IPS-18a (cell line): Measurements from ENCODE around the gene UMAD1.

ENCODE experiments used
- H3K27ac ChIP-seq: one replicate; pipeline ENCODE4 v1.5.1; 2013; ENCODE audit warnings: low read length
- H3K27me3 ChIP-seq: one replicate; pipeline ENCODE4 v1.6.1; 2013; ENCODE audit warnings: mild to moderate bottlenecking, low read length; ENCODE audit not compliant: control insufficient read depth, insufficient read depth
- H3K36me3 ChIP-seq: one replicate; pipeline ENCODE4 v1.6.1; 2013; ENCODE audit warnings: low read depth, low read length; ENCODE audit not compliant: control insufficient read depth
- H3K4me1 ChIP-seq: one replicate; pipeline ENCODE4 v1.6.1; 2013; ENCODE audit warnings: low read depth, low read length; ENCODE audit not compliant: control insufficient read depth
- H3K4me3 ChIP-seq: one replicate; pipeline ENCODE4 v1.5.1; 2013; ENCODE audit warnings: low read length
- H3K9ac ChIP-seq: one replicate; pipeline ENCODE4 v1.6.1; 2013; ENCODE audit warnings: mild to moderate bottlenecking, low read length, moderate library complexity
- H3K9me3 ChIP-seq: one replicate; pipeline ENCODE4 v1.6.1; 2013; ENCODE audit warnings: low read depth, low read length; ENCODE audit not compliant: control insufficient read depth

UMAD1 gene

DNA sequence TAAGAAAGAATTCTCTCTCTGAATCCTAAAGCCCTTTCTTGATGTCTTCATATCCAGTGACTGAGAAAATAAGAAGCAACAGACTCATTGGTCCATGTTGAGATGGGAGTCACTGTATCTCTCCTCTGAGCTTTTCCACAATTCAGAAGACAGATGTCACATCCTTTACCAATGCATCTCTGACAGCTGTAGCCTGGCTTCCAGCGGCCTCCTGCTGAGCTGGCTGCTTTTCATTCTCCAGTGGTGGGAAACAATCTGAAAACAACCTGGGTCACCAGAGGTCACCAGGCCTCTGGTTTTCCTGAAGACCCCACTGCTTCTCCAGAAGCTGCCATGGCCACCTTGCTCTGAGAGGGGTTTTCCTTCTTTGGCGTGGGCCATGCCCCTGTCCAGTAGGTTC is 96.1 kb downstream of the UMAD1 start:
- H3K27me3 ChIP-seq = no peaks in the 10 kb centered on the region
- no peaks in the 10 kb centered on the region for H3K9me3 ChIP-seq
- no peak overlapping the region for H3K9ac ChIP-seq
- peaks cover 11% of the 10 kb centered on the region for H3K4me1 ChIP-seq
- no peak overlapping the region for H3K4me3 ChIP-seq
- H3K36me3 ChIP-seq = no peaks in the 10 kb centered on the region
- H3K27ac ChIP-seq = no peak overlapping the region

DNA sequence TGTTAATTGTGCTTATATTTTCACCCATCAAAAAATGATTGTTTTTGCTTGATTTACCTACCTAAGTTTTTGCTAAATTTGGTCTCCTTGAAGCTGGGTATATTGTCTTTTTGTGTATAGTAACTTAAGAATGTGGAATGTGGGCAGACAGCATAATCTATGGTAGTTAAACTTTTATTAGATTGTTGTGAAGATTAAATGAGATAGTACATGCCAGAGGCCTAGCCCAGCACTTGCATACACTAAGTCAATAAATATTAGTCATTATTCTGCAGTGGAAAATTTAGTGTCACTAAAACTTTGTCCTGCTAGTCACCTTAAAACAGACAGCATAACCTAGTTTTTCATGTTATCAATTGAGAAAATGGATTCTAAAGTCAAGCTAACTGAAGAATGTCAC is 97.1 kb downstream of the UMAD1 start:
- Histone ChIP-seq H3K4me3 (no peak overlapping the region), H3K36me3 (no peaks in the 10 kb centered on the region), H3K9ac (no peak overlapping the region), H3K27ac (no peak overlapping the region), H3K27me3 (no peaks in the 10 kb centered on the region), H3K9me3 (no peaks in the 10 kb centered on the region), H3K4me1 (peaks cover 11% of the 10 kb centered on the region)

DNA sequence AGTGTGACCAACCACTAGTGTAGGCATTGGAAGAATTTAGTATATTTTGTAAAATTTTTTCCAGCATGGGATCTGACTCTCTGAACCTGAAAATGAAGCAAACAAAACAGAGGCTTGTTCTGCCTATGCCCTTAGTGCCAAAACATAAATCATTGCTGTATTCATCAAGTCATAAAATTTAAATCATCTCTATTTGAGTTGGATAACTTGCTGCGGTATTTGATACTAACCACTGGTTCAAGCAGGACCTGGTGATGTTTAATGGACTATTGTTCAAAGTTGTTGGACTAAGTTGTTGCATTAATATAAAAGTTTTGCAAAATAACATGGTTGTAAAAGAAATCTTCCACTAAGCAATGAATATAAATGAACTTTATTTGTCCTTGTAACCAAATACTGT is 97.6 kb downstream of the UMAD1 start:
- H3K36me3 ChIP-seq = no peaks in the 10 kb centered on the region
- H3K9me3 ChIP-seq = no peaks in the 10 kb centered on the region
- no peaks in the 10 kb centered on the region for H3K27me3 ChIP-seq
- no peak overlapping the region for H3K9ac ChIP-seq
- peaks cover 15% of the 10 kb centered on the region for H3K4me1 ChIP-seq
- no peak overlapping the region for H3K4me3 ChIP-seq
- no peak overlapping the region for H3K27ac ChIP-seq

DNA sequence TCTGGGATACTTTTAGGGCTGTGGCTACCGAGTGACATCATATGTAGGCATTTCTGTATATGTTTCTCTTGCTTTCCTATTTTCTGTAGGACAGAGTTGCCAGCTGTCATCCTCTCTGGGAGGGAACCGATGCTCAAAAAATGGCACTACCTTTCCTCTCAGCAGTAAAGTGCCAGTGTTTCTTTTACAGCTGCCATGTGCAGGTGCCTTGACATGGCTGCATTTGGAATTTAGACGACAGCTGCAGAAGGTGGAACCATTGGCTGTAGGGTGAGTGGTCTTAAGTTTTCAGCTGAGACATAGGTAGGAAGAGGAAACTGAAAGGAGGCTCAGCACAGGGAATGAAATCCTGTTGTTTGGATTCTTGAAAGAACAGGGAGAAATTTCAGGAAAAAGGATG is 98.1 kb downstream of the UMAD1 start:
- no peaks in the 10 kb centered on the region for H3K36me3 ChIP-seq
- no peaks in the 10 kb centered on the region for H3K27me3 ChIP-seq
- H3K9me3 ChIP-seq = no peaks in the 10 kb centered on the region
- H3K4me3 ChIP-seq = no peak overlapping the region
- peaks cover 16% of the 10 kb centered on the region for H3K4me1 ChIP-seq
- no peak overlapping the region for H3K27ac ChIP-seq
- H3K9ac ChIP-seq = no peak overlapping the region

DNA sequence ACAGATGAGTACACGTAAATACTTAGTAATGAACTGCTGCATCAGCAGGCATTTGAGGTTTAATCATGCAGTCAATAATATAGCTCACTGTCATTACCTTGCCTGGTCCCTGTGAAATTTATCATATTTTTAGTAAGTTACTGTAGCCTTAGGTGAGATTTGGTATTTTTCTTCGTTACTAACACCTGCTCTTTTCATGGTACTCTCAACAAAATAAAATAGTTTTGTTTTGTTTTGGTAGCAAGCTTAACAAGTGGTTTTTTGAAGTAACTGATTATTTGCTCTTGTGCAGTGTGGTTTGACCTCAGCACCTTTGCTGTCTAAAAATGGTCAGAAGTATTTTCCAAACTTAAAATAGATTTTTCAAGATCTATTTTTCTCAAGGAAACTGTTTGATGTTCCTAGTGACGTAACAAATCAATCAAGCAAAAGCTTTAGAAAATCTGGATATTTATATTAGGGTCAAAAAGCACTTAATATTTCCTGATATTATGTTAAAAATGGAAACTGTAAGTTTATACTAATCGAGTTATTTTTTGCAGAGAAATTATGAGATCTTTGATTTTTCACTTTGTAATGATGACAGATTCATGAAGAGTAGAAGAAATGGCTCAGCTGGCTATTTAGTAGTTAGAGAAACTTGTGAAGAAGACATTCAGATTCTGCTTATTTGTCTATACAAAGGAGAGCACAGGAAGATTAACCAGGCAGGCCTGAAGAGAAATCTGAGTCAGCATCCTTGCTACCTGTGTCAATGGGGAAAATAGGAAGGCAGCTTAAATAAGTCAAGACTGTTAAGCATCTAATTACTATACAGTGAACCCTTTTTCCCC is 98.9 kb downstream of the UMAD1 start:
- Histone ChIP-seq H3K9ac (no peak overlapping the region), H3K4me1 (peaks cover 16% of the 10 kb centered on the region), H3K27me3 (no peaks in the 10 kb centered on the region), H3K4me3 (no peak overlapping the region), H3K9me3 (no peaks in the 10 kb centered on the region), H3K36me3 (no peaks in the 10 kb centered on the region), H3K27ac (no peak overlapping the region)

DNA sequence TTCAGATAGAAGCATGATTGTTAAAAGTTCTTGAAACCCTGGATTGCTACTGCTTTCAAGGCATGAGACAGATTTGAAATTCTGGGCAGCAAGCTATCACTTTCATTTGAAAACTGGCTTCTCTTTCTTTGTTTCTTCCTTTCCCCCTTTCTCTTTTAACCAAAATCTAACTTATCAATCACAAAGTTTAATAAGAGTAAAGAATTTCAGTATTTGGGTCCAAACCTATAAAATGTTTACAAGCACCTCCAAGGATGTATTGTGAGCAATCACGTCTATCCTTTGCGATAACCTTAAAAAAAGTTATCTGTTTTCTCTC is 99.4 kb downstream of the UMAD1 start:
- Histone ChIP-seq H3K36me3 (no peaks in the 10 kb centered on the region), H3K4me3 (no peak overlapping the region), H3K9ac (no peak overlapping the region), H3K4me1 (peaks cover 16% of the 10 kb centered on the region), H3K27me3 (no peaks in the 10 kb centered on the region), H3K27ac (no peak overlapping the region), H3K9me3 (no peaks in the 10 kb centered on the region)

DNA sequence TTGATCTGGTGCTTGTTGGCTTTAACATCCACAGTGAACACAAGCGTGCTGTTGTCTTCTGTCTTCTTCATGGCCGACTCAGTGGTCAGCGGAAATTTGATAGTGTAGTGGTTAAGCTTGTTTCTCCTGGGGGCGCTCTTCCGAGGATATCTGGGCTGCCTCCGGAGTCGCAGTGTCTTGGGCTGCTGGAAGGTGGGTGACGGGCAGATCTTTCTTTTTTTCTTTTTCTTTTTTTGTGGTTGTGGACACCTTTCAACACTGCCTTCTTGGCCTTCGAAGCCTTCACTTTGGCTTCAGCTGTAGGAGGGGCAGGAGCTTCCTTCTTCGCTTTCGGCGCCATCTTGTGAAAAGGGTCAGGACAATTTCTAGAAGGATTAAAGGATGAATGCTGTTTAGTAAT is 101.7 kb downstream of the UMAD1 start:
- H3K4me1 ChIP-seq = peaks cover 8% of the 10 kb centered on the region
- no peaks in the 10 kb centered on the region for H3K9me3 ChIP-seq
- H3K36me3 ChIP-seq = no peaks in the 10 kb centered on the region
- no peak overlapping the region for H3K27ac ChIP-seq
- no peak overlapping the region for H3K9ac ChIP-seq
- no peak overlapping the region for H3K4me3 ChIP-seq
- no peaks in the 10 kb centered on the region for H3K27me3 ChIP-seq

DNA sequence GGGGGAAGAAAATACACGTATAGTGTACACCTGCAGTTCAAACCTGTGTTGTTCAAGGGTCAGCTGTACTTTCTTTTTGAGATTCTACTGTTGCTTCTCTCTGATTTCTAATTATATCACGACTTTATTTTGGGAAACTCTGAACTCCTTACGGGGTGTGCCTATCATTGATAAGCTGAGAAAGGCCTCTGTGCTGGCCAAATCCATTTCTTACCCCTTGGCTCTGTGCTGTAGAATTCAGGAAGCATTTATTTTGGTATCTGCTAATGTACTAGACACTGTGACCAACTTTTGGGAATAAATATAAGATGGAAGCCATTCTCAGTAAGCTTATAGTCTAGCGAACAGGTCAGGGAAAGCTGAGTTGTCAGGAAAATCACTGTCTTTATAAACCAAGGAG is 104.7 kb downstream of the UMAD1 start:
- Histone ChIP-seq H3K36me3 (no peaks in the 10 kb centered on the region), H3K9me3 (no peaks in the 10 kb centered on the region), H3K4me3 (no peak overlapping the region), H3K9ac (no peak overlapping the region), H3K27me3 (no peaks in the 10 kb centered on the region), H3K27ac (no peak overlapping the region), H3K4me1 (peaks cover 5% of the 10 kb centered on the region)

DNA sequence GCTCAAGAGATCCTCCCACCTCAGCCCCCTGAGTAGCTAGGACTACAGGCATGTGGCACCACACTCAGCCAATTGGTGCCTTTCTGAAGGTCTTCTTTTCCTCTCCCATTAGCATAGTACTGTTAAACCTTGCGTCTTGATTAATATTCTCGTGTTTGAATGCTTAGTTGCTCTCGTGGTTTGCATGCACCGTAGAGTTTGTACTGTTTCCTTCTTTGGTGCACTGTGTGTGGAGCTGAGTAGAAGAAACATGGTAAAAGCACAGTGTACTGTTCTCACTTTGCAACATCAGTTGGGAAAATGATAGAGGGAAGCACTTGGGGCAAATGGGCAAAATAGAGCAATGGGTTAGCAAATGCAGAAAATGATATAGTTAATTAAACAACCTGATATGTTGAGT is 105.4 kb downstream of the UMAD1 start:
- Histone ChIP-seq H3K9ac (no peak overlapping the region), H3K4me3 (no peak overlapping the region), H3K27me3 (no peaks in the 10 kb centered on the region), H3K36me3 (no peaks in the 10 kb centered on the region), H3K9me3 (no peaks in the 10 kb centered on the region), H3K4me1 (peaks cover 5% of the 10 kb centered on the region), H3K27ac (no peak overlapping the region)

DNA sequence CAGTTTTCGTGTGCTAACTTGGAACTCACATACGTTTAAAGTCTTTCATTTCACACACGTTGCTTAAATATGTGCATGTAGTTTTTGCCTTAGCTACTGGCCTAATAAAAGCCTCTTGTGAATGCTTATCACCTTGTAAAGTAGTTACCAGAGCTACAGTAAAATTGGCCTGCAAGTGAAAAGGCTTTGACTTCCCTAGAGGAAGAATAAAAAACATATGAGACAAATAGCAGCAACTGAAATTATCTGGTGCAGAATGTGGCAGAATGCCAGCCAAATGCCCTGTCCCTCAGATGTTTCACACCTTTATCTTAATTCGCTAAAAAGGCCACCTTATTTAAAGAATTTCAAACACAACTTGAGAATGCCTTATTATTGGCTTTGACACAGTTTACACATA is 105.9 kb downstream of the UMAD1 start:
- Histone ChIP-seq H3K9me3 (no peaks in the 10 kb centered on the region), H3K4me1 (peaks cover 5% of the 10 kb centered on the region), H3K36me3 (no peaks in the 10 kb centered on the region), H3K9ac (no peak overlapping the region), H3K4me3 (no peak overlapping the region), H3K27ac (no peak overlapping the region), H3K27me3 (no peaks in the 10 kb centered on the region)

DNA sequence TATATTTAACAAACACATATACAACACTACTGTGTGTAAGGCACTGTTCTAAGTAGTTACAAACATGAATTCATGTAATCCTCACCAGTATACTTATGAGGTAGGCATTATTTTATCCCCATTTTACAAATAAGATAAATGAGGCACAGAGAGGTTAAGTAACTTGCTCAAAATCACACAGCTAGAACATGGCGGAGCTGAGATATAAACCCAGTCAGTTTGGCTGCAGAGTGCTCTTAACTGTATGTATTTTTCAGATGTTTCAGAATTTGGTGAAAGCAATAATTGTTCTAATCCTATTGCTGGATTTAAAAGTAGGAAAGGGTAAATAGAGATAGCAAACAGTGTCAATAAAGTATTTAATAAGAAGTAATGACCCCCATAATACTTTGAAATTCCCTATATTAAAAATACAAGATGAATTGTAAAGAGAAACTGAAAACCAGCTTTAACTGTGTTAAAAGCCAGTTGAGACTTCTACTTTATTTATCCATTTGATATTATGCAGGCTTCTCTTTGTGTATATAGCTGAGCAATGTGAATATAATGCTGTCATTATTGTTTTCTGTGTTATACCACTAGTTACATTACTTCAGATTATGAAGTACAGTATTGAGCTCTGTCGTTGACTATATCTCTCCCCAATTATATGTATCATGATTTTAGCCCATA is 110.2 kb downstream of the UMAD1 start:
- H3K36me3 ChIP-seq = no peaks in the 10 kb centered on the region
- H3K9me3 ChIP-seq = no peaks in the 10 kb centered on the region
- H3K27ac ChIP-seq = no peak overlapping the region
- H3K9ac ChIP-seq = no peak overlapping the region
- H3K4me1 ChIP-seq = no peaks in the 10 kb centered on the region
- no peaks in the 10 kb centered on the region for H3K27me3 ChIP-seq
- H3K4me3 ChIP-seq = no peak overlapping the region
